DMS79 (cell line): ENCODE results near the gene TSPAN5.

Experiments
- DNase-seq: peaks from one replicate; lab custom pipeline; 2025; lab: John Stamatoyannopoulos, UW

The TSPAN5 gene

GRCh38 chr4:98617358-98618047, 40.9 kb downstream of the TSPAN5 start:
- DNase-seq = no peak

GRCh38 chr4:98615991-98616390, 42.4 kb downstream of the TSPAN5 start:
- no peak for DNase-seq

DNA sequence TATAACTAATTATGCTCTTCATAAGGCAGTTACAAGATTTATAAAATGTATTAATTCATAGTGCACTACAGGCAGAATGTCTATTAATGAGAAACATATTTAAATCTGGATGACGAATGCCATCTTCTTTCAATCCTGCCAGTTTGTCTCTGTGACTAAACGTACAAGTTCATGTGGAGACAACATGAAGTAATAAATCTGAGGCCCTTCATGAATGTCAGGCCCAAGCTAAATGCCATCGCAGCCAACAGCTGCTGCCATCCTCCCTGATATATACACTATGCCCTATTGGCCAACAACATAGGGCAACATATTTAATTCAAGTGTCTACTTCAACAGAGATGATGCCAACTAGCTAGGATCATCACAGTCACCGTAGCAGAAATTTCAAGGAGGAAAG, 43.7 kb downstream of the TSPAN5 start:
- DNase-seq = no peak

DNA sequence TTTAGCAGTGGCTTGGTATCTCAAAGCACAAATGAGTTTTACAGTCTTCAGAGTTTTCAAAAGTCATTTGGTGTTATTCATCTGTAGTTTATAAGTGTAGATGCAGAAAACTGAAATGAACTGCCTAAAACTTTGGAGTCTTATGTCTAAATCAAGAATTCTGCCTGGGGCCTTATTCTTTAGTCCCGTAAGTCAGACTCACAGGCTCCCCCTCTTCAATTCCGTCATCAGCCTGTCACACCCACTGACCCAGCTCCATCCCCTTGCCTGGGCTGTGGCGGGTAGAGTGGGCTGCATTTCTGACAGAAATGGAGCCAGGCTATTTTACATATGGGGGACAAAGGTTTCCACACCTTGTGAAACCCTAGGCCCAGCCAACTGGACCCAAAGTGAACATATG, 44.3 kb downstream of the TSPAN5 start:
- DNase-seq = no peak

GRCh38 chr4:98613453-98614075, 44.8 kb downstream of the TSPAN5 start:
- DNase-seq = no peak

GRCh38 chr4:98612318-98613250, 45.8 kb downstream of the TSPAN5 start:
- DNase-seq = no peak

DNA sequence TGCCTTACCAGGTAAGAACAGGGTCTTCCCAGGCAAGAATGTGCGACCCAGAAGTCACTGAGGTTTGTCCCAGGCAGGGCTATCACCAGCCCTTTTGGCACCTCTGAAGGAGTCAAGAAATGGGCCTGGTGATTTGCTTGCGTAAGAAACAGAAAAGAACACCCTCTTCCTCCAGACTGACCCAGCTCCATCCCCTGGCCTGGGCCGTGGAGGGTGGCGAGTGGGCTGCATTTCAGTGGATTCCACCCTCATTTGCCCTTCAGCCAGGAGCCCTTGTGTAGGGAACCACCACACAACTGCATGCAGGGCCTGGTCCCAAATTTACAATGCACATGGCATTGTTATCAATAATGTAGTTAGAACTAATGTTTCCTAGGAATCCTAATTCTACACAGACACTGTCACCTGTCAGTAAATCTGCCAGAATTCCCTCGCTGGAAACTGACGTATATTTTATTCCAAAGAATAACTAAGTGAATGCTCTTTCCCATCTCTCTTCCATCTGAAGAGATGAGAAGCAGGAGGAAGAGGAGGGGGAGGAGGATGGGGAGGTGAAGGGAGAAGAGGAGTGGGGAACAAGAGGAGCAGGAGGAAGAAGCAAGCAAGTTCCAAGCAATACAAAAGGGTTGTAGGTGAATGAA, 46.6 kb downstream of the TSPAN5 start:
- DNase-seq = no peak

- DNase-seq = no peak
These were observed 47.3 kb downstream of the TSPAN5 start for GRCh38 chr4:98610926-98611676.

GRCh38 chr4:98610431-98610830, 48.0 kb downstream of the TSPAN5 start:
- no peak for DNase-seq

DNA sequence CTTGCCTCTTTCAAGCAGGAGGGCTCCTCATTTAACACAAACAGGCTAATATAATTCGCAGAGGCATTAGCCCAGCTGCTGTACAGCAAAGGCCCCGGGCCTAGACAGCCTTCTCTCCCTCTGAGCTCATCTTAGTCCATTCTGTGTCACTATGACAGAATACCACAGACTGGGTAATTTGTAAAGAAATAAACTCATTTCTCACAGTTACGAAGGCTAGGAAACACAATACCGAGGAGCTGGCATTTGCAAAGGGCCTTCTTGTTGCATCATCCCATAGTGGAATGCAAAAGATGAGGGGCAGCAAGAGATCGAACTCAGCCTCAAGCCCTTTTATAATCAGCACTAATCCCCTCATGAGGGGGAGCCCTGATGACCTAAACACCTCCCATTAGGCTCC, 48.5 kb downstream of the TSPAN5 start:
- no peak for DNase-seq

GRCh38 chr4:98608356-98608755, 50.1 kb downstream of the TSPAN5 start:
- no peak for DNase-seq

GRCh38 chr4:98606894-98607293, 51.5 kb downstream of the TSPAN5 start:
- DNase-seq = no peak

DNA sequence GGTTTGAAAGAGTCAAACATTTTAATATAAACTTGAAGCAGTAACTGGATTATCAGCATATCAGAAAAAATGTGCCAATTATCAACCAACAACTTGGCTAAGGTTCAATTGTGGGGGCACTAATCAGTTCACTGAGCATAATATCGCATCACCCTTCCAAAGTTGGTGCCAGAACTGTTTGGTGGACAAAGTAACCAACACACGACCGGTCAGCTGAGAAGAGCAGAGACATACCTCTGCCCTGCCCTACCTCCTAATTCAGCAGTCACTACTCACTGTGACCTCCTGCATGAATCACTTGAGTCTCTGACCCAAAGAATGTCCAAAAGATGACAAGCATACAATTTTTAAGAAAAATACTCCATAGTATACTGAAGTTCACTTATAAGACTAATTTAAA, 53.2 kb downstream of the TSPAN5 start:
- DNase-seq = no peak

DNA sequence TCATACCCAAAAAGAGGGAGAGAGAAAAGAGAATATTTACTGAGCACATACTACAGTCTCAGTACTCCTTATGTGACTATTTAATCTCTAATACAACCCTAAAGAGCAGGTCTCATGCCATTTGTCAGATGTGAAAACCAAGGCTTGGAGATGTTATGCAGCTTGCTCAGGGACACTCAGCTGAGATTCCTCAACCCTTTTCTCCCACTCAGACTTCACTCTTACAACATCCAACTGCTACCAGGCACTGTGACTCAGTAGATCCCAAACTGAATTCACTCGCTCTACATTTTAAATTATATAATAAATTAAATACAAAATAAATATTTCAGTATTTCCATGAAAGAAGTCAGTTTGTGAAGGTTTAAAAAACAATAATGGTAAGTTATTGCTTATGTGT, 53.7 kb downstream of the TSPAN5 start:
- DNase-seq = no peak

GRCh38 chr4:98603683-98604521, 54.5 kb downstream of the TSPAN5 start:
- no peak for DNase-seq

DNA sequence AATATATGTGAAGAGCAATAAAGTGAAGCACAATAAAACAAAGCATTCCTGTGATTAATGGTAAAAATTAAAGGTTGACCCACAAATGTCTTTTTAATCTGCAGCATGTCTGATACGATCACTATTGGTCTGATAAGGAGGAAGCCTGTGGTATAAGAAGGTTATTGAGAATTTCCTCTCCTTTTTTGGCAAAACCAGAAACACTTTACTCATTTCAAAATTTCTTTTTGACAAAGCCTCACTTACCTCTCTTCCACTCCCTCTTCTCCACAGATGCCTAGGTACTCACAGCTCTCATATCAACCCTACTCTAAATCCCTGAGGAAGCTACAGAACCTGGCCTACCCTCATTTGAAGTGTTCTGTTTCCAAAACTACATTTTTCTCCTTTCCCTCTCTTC, 56.1 kb downstream of the TSPAN5 start:
- no peak for DNase-seq

- no peak for DNase-seq
These were observed 56.7 kb downstream of the TSPAN5 start for GRCh38 chr4:98601708-98602107.

DNA sequence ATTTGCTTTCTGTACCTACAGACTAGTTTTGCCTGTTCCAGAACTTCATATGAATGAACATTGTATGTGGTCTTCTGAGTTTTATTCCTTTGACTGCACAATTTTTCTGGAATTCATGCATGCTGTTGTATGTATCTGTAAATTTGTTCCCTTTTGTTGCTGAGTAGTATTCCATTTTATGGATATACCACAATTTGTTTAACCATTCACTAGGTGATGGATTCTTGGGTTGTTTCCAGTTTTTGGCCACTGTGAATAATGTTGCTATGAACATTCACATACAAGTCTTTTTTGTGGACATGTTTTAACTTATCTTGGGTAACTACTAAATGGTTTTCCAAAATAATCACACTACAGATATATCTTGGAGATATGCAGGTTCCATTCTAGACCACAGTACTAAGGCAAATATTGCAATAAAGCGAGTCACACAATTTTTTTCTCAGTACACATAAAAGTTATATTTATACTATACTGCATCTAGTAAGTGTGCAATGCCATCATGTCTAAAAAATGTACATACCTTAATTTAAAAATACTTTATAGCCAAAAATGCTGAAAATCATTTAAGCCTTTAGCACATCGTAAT, 58.7 kb downstream of the TSPAN5 start:
- DNase-seq = no peak

- no peak for DNase-seq
These were observed 71.5 kb downstream of the TSPAN5 start for GRCh38 chr4:98586962-98587354.

DNA sequence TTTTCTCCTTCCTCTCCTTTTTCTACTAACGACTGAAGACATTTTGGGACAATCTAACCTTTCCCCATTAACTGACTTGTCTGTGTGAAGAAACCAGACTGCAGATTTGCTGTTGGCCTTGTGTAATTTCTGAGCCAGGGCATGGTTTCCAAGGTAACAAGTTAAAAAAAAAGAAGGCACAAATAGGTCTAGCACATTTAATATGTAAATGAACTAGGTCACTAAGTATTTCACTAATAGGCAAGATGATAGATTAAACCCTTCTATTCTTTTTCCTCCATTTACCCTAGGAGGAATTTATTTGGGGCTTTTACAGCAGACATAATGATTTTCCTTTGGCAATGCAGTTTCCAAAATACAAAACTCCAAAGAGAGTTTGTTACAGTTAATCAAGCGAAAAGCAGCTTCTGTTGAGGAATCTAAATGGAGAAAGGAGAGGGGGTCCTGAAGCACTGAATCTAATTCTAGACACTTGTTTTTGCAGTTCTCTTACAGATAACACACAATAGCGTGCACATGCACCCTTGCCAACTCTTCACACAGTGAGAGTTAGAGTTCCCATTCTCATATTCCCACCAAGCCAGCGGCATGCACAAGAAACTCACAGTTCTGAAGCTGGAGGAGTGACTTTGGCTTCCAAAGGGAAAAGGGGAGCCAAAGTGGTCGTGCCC, 72.0 kb downstream of the TSPAN5 start:
- no peak for DNase-seq
